ENCODE data around the gene SEPTIN3. TPM values are rescaled to one million over a fixed set of nuclear protein-coding genes. Genes with fewer than 3 reads are reported as not detected.
A peak's percentile ranks its signal among the peaks of the same experiment; 100 is the strongest.
"Not testable (repeated sequence)": the region's sequence is repeated elsewhere in the genome, so short reads cannot be mapped to it uniquely, and the experiment has no call there.

SEPTIN3 gene
- total RNA-seq, 2 donors from 2014 or later = 0.09 to 0.24 TPM

GRCh38 chr22:41939981-41940831 is 29.0 kb upstream of the SEPTIN3 start:
- no peak for DNase-seq
- intact Hi-C loops (cut with DNase I) = loop anchor here (2.0 to 5.0 kb wide), 4 partner anchors 118 to 243 kb away; partner anchors contain the start of gene MEI1 (in 1 of the 2)
- peak in 1 of 2 donors; percentile 9 for ATAC-seq

DNA sequence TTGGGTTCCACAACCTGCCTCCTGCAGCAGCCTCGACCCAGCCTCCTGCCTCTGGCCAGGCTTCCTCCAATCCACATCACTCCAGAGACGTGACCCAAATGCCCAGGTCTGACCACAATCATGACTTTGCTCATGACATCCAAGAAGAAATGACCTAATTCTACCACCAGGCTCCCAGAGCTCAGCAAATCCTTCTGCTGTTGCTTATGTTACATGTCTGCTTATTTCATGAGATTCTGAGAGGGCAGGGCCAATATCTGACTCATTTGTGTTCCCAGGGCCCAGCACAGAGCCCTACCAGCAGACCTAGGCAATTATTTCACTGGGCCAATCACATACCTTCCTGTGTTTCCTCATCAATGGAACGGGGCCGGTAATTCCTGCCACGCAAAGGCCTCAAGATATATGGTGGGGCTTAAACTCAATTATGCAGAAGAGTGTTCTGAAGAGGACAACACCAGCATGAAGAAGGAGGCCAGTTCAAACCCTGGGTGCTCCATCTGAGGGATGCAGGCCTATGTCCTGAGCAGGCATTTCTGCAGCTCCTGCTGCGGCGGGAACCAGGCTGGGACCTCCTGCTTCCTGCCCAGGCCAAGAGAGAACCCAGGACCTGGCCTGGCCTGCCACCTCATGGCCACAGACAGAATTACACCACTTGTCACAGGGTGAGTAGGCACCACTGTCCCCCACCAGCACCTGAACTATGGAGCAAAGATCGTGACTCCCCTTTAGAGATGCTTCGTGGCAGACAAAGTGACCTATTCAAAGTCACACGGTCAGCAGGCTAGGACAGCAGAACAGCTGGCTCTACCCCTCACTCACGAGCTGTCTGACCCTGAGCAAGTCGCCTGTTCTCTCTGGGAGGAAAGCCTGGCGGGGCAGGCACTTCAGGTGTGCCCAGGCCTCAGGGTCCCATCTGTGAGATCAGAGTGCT is 28.1 kb upstream of the SEPTIN3 start:
- intact Hi-C loops (cut with DNase I) = loop anchor here (1.0 to 5.0 kb wide), 6 partner anchors 119 to 244 kb away; partner anchors contain the start of gene MEI1 (in 1 of the 2)
- peak; percentile 86 for DNase-seq
- peak; percentile 85 to 90 for ATAC-seq

- intact Hi-C loops (cut with DNase I) = loop anchor here in 1 of 2 donors (5.0 kb wide), 3 partner anchors 121 to 246 kb away; partner anchors contain the start of gene MEI1
- no peak for ATAC-seq
- DNase-seq = no peak
Observed at GRCh38 chr22:41943661-41944209, 25.5 kb upstream of the SEPTIN3 start.

GRCh38 chr22:41946629-41947423 is 22.4 kb upstream of the SEPTIN3 start, which contains the start of gene CENPM:
Gene CENPM (minus strand): TSS chr22:41947152. CDS start chr22:41947076, 76 bp downstream.
- DNase-seq = peak; percentile 92
- intact Hi-C loops (cut with DNase I) = no loop called here
- ATAC-seq = peak; percentile 98

DNA sequence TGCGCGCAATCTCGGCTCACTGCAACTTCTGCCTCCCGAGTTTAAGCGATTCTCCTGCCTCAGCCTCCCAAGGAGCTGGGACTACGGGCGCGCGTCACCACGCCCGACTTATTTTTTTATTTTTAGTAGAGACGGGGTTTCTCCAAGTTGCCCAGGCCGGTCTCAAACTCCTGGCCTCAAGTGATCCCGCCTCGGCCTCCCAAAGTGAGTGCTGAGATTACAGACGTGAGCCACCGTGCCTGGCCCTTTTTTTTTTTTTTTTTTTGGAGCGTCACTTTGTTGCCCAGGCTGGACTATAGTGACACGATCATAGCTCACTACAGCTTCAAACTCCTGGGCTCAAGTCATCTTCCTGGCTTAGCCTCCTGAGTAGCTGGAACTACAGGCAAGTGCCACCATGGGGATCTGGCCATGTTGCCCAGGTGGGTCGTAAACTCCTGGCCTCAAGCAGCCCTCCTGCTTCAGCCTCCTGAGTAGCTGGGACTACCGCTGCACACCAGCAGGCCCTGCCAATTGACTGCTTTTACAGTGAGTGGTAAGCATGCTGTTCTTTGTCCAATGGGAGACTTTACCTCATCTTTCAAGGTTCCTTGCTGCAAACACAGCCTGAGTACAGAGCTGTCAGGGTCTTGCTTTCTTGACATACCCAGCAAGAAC is 21.7 kb upstream of the SEPTIN3 start:
- DNase-seq = no peak
- ATAC-seq = no peak
- intact Hi-C loops (cut with DNase I) = no loop called here

GRCh38 chr22:41948142-41948541 is 21.1 kb upstream of the SEPTIN3 start:
- intact Hi-C loops (cut with DNase I) = no loop called here
- ATAC-seq (no peak), DNase-seq (no peak)

- DNase-seq; ATAC-seq; intact Hi-C loops (cut with DNase I): not testable (repeated sequence)
Observed at GRCh38 chr22:41948928-41949296, 20.3 kb upstream of the SEPTIN3 start.

DNA sequence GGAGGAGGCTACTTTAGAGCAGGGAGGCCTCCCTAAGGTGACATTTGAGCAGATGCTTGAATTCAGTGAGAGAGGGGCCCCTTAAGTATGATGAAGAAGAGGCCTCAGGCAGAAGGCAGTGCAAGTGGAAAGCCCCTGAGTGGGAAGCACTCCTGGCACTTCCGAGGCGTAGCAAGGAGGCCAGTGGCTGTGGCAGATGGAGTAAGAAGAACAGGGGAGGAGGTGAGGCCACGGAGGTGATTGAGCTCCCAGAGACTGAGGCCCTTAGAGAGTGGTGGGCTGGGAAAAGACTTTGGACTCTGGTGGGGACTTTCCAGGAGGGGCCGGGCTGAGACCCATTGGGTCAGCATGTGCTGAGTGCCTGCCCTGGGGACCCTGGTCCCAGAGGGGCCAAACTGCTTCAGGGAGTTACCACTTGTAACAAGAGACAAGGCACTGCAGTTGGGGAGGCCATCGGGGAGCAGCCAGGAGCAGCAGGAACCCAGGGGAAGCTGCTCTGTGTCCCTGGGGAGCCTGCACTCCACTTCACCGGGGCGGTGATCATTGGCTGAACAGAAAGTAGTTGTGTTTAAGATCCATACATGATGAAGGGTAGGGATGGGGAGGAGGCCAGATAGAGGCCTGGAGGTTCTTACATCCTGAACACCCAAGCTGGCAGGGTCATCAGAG is 19.8 kb upstream of the SEPTIN3 start:
- no peak for DNase-seq
- ATAC-seq = no peak
- intact Hi-C loops (cut with DNase I) = no loop called here

- DNase-seq = no peak
- ATAC-seq = peak in 1 of 2 donors; percentile 50
- intact Hi-C loops (cut with DNase I) = no loop called here
Observed at GRCh38 chr22:41951898-41952474, 17.3 kb upstream of the SEPTIN3 start, which contains the start of gene SMIM45. Gene SMIM45 (plus strand): TSS chr22:41952150.

DNA sequence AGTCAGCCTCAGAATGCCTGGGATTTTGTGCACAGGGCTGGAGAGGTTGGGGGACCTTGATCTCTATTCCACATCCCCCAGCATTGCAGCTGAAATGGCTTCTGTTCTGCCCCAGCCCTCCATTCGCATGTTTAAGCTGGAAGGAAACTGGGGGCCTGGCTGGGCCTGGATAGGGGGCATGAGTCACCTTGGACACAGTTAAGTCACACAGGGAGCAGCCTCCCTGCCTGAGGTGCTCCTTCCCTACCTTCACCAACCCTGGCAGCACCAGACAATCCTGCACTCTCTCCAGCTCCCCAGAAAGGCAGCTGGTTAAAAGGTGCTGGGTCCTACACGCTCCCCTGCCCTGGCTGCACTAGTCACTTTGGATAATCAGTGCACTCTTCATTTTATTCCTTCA is 16.5 kb upstream of the SEPTIN3 start:
- DNase-seq = no peak
- intact Hi-C loops (cut with DNase I) = no loop called here
- no peak for ATAC-seq

DNA sequence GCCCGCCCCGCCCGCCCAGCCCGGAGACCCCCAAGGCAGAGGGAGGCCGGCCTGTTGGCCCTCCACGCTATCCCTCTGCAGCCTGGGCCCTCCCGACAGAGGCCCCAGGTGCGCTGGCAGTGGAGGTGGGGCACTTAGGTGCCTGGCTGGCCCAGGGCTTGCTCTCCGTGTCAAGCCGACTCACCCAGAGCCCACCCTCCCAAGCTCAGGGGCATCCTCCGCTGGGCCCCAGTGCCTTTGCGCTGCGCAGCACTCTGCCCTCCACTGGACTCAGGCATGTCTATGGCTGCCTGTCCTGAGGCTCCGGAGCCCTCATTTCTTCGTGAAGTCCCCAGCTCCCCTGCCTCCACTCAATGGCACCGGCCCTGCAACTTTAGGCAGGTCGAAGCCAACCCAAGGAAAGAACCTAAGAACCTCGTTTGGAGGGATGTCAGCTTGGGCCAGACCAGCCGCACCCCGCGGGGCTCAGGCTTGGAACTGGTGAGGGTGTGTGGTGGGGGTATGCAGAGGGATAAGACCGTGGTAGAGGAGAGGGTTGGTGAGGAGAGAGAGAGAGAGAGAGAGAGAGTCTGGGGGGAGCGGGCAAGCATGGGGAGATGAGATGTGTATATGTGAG is 11.2 kb upstream of the SEPTIN3 start:
- intact Hi-C loops (cut with DNase I) = loop anchor here in 1 of 2 donors (5.0 kb wide), 1 partner anchor 484 kb away; no protein-coding TSS in a partner anchor

DNA sequence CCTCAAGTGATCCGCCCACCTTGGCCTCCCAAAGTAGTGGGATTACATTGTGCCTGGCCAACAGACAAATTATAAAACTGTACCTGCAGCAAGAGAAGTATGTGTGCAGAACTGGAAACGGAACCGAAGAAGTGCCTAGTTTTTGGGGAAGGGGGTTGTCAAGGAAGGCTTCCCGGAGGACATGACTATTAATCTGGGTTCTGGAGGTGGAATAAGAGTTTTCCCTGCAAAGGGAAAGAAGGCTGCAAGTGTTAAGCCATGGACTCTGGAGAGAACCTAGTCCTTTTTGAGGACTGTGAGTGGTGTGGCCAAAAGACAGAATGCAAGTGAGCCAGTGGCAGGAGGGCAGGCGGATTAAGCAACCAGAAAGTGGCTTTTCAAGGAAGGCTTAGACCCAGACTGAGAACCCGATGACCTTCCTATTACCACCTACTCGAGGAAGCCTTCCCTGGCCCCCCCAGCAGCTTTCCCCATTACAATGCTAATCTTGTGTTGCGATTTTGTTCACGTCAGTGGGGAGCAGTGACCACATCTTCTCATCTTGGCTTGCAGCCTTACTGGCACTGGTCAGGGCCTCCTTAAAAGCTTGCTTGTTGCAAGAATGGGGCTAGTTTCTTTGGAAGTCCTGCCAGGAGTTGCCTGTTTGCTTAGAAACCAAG is 5.7 kb upstream of the SEPTIN3 start:
- ATAC-seq = peak; percentile 52 to 56
- DNase-seq = no peak
- intact Hi-C loops (cut with DNase I) = loop anchor here in 1 of 2 donors (10.0 kb wide), 2 partner anchors 151 to 481 kb away; no protein-coding TSS in a partner anchor

More for the DNA sequence above, 11.2 kb upstream of the SEPTIN3 start:
- ATAC-seq (peak; percentile 10 to 15), DNase-seq (no peak)

DNA sequence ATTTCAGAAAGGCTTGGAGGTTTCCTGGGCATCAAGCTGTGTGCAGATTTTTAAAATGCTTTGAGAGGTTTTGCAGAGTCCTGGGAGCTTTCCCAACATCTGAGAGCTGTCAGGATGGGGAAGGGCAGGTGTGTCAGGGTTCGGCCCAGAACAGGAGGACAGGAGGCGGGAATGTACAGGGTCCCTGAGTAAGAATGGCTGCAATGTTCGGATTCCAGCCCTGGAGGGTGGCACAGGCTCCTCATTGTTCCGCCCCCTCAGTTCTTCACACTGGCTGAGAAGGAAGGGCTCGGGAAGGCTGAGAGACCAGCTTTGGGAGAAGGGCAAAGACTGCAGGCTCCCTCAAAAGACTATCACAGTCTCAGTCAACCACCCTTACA is 5.1 kb upstream of the SEPTIN3 start:
- intact Hi-C loops (cut with DNase I) = loop anchor here in 1 of 2 donors (10.0 kb wide), 2 partner anchors 151 to 481 kb away; no protein-coding TSS in a partner anchor
- peak in 1 of 2 donors; percentile 20 for ATAC-seq
- no peak for DNase-seq

DNA sequence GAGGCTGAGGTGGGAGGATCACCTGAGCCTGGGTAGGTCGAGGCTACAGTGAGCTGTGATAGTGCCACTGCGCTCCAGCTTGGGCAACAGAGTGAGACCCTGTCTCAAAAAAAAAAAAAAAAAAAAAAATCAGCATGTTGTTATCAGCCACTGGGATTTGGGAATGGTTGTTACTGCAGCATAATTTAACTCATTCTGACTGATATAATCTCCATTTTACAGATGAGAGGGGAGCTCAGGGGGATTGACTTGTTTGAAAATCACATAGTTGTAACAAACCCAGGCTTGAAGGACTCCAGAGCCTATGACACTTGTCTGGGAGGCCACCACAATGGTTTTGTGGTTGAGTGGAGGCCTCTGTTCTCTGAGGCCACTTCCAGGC is 3.0 kb upstream of the SEPTIN3 start:
- DNase-seq = no peak
- ATAC-seq = no peak
- intact Hi-C loops (cut with DNase I) = loop anchor here (5.0 to 10.0 kb wide), 3 partner anchors 146 to 479 kb away; no protein-coding TSS in a partner anchor

DNA sequence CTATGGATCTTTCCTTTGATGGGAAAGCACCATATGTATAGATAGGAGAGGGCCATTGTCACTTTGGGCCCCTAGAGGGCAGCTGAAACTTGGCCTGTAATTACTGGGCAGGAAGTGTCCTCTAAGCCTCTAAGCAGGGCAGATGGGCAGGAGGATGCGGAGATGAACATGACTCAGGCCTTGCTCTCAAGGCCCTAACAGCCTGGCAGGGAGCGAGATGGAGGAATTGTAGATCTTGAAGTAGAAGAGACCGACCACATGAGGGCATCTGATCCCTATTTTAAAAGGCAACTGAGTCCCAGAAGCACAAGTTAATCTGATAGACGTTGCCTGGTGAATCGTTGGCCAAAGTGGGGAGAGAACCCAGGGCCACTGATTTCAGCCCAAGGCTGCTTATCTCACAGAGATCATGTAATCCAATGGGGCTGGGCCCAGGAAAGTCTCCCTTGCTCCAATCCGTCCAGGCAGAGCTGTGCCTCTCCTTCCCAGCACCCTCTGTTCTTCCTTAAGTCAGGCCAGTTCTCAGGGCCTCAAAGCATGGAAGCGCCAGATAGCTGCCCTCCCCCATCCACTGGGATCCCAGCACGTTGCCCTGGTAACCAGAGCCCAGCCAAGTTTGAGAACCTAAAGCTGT is 2.5 kb upstream of the SEPTIN3 start:
- peak; percentile 42 to 57 for ATAC-seq
- DNase-seq = no peak

More for the DNA sequence above, 2.5 kb upstream of the SEPTIN3 start:
- intact Hi-C loops (cut with DNase I) = loop anchor here (5.0 to 10.0 kb wide), 3 partner anchors 146 to 478 kb away; no protein-coding TSS in a partner anchor

Data from left cardiac atrium (tissue), 4 donors.